ENCODE data around the gene GTSE1.

The GTSE1 gene

GRCh38 chr22:46380069-46380468, 83.4 kb downstream of the GTSE1 start:
- DNase-seq (ENCODE audit: low spot score): no peak
